Measurements from ENCODE around the gene APBA1.

DNA sequence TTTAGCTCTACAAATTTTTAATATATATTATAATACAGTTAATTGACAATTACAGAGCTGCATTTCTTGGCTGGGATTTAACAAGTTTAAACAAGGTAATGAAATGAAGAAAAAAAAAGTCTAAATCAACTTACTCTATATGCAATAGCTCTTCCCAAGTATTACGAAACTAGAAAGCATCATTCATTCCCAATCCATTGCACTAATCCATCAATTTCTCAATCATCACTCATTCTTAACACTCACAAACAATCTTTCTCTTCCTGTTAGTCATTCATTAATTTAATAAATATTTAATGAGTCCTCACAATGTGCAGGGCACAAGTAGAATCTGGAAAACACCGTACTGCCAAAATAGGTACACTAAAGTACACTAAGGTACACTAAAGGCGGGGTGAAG lies 42.9 kb upstream of the APBA1 start:
- TF ChIP-seq POLR2A (IDR thresholded peaks at IDR 0.05; ENCODE audit: low read depth, low read length) (no peak), TAF1 (IDR thresholded peaks at IDR 0.05; ENCODE audit: borderline replicate concordance, low read depth, low read length) (no peak), POLR2AphosphoS5 (IDR thresholded peaks at IDR 0.05; ENCODE audit: low read depth, low read length) (no peak)
